A549 (cell line): ENCODE data around the gene NSMF.

Experiments used
- CBX2 ChIP-seq: fragments of 200-600 bp; sonication (generic); IDR thresholded peaks from 2 replicates; pipeline ENCODE4 v1.6.1; 2016; ENCODE audit warnings: low read depth, mild to moderate bottlenecking, borderline replicate concordance
- CHD2 ChIP-seq: fragments of 150-350 bp; IDR thresholded peaks from 2 replicates; pipeline ENCODE4 v1.6.1; 2014; ENCODE audit warnings: low read length; ENCODE audit not compliant: partially characterized antibody
- CTCF ChIP-seq: fragments of >200 bp; sonication (Bioruptor Twin); formaldehyde crosslinking; IDR thresholded peaks from 3 replicates; pipeline ENCODE4 v1.5.1; 2016
- EP300 ChIP-seq, 2 experiments: fragments of >200 bp; sonication (Bioruptor Twin); formaldehyde crosslinking; IDR thresholded peaks; 2 replicates in 1 of 2; 3 replicates in 1 of 2; pipeline ENCODE4 v1.6.1; 2016 to 2017
- JUN ChIP-seq, 2 experiments: fragments of >200 bp; sonication (Bioruptor Twin); formaldehyde crosslinking; IDR thresholded peaks; 2 replicates in 1 of 2; 3 replicates in 1 of 2; pipeline ENCODE4 v1.6.1; 2016 to 2017
- JUNB ChIP-seq: fragments of >200 bp; sonication (Bioruptor Twin); formaldehyde crosslinking; IDR thresholded peaks from 2 replicates; pipeline ENCODE4 v1.6.1; 2016
- MAZ ChIP-seq: fragments of 150-350 bp; IDR thresholded peaks from 2 replicates; pipeline ENCODE4 v1.6.1; 2014; ENCODE audit warnings: antibody characterized with exemption, low read depth, low read length, borderline replicate concordance
- POLR2A ChIP-seq: IDR thresholded peaks from 2 replicates; pipeline ENCODE4 v1.6.1; 2012; ENCODE audit warnings: mild to moderate bottlenecking, low read length
- SMC3 ChIP-seq: fragments of >200 bp; sonication (Bioruptor Twin); formaldehyde crosslinking; IDR thresholded peaks from 3 replicates; pipeline ENCODE4 v1.6.1; 2018; ENCODE audit warnings: inconsistent platforms
- SREBF2 ChIP-seq: fragments of 450-650 bp; IDR thresholded peaks from 2 replicates; pipeline ENCODE4 v1.6.1; 2014; ENCODE audit warnings: mild to moderate bottlenecking, moderate library complexity
- TF ChIP-seq, protein P1 (sequence below): fragments of 200-600 bp; sonication (generic); IDR thresholded peaks from 2 replicates; pipeline ENCODE4 v1.6.1; 2016; ENCODE audit warnings: antibody characterized with exemption, mild to moderate bottlenecking, moderate library complexity

- TF ChIP-seq, protein P1, sequence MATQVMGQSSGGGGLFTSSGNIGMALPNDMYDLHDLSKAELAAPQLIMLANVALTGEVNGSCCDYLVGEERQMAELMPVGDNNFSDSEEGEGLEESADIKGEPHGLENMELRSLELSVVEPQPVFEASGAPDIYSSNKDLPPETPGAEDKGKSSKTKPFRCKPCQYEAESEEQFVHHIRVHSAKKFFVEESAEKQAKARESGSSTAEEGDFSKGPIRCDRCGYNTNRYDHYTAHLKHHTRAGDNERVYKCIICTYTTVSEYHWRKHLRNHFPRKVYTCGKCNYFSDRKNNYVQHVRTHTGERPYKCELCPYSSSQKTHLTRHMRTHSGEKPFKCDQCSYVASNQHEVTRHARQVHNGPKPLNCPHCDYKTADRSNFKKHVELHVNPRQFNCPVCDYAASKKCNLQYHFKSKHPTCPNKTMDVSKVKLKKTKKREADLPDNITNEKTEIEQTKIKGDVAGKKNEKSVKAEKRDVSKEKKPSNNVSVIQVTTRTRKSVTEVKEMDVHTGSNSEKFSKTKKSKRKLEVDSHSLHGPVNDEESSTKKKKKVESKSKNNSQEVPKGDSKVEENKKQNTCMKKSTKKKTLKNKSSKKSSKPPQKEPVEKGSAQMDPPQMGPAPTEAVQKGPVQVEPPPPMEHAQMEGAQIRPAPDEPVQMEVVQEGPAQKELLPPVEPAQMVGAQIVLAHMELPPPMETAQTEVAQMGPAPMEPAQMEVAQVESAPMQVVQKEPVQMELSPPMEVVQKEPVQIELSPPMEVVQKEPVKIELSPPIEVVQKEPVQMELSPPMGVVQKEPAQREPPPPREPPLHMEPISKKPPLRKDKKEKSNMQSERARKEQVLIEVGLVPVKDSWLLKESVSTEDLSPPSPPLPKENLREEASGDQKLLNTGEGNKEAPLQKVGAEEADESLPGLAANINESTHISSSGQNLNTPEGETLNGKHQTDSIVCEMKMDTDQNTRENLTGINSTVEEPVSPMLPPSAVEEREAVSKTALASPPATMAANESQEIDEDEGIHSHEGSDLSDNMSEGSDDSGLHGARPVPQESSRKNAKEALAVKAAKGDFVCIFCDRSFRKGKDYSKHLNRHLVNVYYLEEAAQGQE, result no peak
- TF ChIP-seq CTCF, result no peak
- no peak for TF ChIP-seq CBX2
- TF ChIP-seq SREBF2, result no peak
- TF ChIP-seq JUNB, result no peak
- no peak for TF ChIP-seq SMC3
- no peak for TF ChIP-seq EP300 (IDR thresholded peaks at IDR 0.05)
- no peak for TF ChIP-seq CHD2
- no peak for TF ChIP-seq JUN (IDR thresholded peaks at IDR 0.05)
- TF ChIP-seq POLR2A, result no peak
- TF ChIP-seq MAZ, result no peak
Measured at GRCh38 chr9:137437691-137438590, 21.2 kb downstream of the NSMF start.
